ENCODE data around the gene GABRB1.

GABRB1 gene

GRCh38 chr4:47382846-47383360 lies 351.5 kb downstream of the GABRB1 start:
- Histone ChIP-seq H2AFZ (ENCODE audit: low read length) (no peak overlapping the region), H4K20me1 (ENCODE audit: insufficient read depth, low read length, poor library complexity, severe bottlenecking) (no peaks in the 10 kb centered on the region), H3K79me2 (ENCODE audit: insufficient read depth, low read length) (no peaks in the 10 kb centered on the region), H3F3A (ENCODE audit: low read depth) (no peaks in the 10 kb centered on the region), H3K27me3 (ENCODE audit: insufficient read depth, low read length, poor library complexity, severe bottlenecking) (no peaks in the 10 kb centered on the region), H3K9ac (ENCODE audit: low read depth, low read length, poor library complexity, severe bottlenecking) (no peak overlapping the region), H3K9me3 (ENCODE audit: insufficient read depth, low read depth, low read length) (no peaks in the 10 kb centered on the region), H3K4me1 (ENCODE audit: insufficient read depth, low read length, poor library complexity, severe bottlenecking) (no peaks in the 10 kb centered on the region), H3K4me3 (ENCODE audit: low read length, poor library complexity, severe bottlenecking) (no peak overlapping the region), H3K36me3 (ENCODE audit: insufficient read depth, low read length) (no peaks in the 10 kb centered on the region), H3K4me2 (ENCODE audit: low read depth, low read length, poor library complexity, severe bottlenecking) (no peak overlapping the region), H3K9me2 (replicated peaks; ENCODE audit: low read depth, low read length) (no peaks in the 10 kb centered on the region)
- TF ChIP-seq CTCF (conservative IDR thresholded peaks at IDR 0.05; ENCODE audit: low read length) (no peak), EZH2phosphoT487 (IDR thresholded peaks at IDR 0.05; ENCODE audit: borderline replicate concordance) (no peak)

GRCh38 chr4:47383829-47384427 lies 352.6 kb downstream of the GABRB1 start:
- Histone ChIP-seq H3K9me3 (ENCODE audit: insufficient read depth, low read depth, low read length) (no peaks in the 10 kb centered on the region), H4K20me1 (ENCODE audit: insufficient read depth, low read length, poor library complexity, severe bottlenecking) (no peaks in the 10 kb centered on the region), H3K9me2 (replicated peaks; ENCODE audit: low read depth, low read length) (no peaks in the 10 kb centered on the region), H2AFZ (ENCODE audit: low read length) (no peak overlapping the region), H3K4me2 (ENCODE audit: low read depth, low read length, poor library complexity, severe bottlenecking) (no peak overlapping the region), H3F3A (ENCODE audit: low read depth) (no peaks in the 10 kb centered on the region), H3K9ac (ENCODE audit: low read depth, low read length, poor library complexity, severe bottlenecking) (no peak overlapping the region), H3K4me3 (ENCODE audit: low read length, poor library complexity, severe bottlenecking) (no peak overlapping the region), H3K79me2 (ENCODE audit: insufficient read depth, low read length) (no peaks in the 10 kb centered on the region), H3K36me3 (ENCODE audit: insufficient read depth, low read length) (no peaks in the 10 kb centered on the region), H3K27me3 (ENCODE audit: insufficient read depth, low read length, poor library complexity, severe bottlenecking) (no peaks in the 10 kb centered on the region), H3K4me1 (ENCODE audit: insufficient read depth, low read length, poor library complexity, severe bottlenecking) (no peaks in the 10 kb centered on the region)
- no peak for TF ChIP-seq EZH2phosphoT487 (IDR thresholded peaks at IDR 0.05; ENCODE audit: borderline replicate concordance)
- TF ChIP-seq CTCF (conservative IDR thresholded peaks at IDR 0.05; ENCODE audit: low read length), result peak; percentile 71

- no peak overlapping the region for H2AFZ ChIP-seq (ENCODE audit: low read length)
- H4K20me1 ChIP-seq (ENCODE audit: insufficient read depth, low read length, poor library complexity, severe bottlenecking), result no peaks in the 10 kb centered on the region
- no peak overlapping the region for H3K9ac ChIP-seq (ENCODE audit: low read depth, low read length, poor library complexity, severe bottlenecking)
- no peak overlapping the region for H3K4me2 ChIP-seq (ENCODE audit: low read depth, low read length, poor library complexity, severe bottlenecking)
- no peak overlapping the region for H3K4me3 ChIP-seq (ENCODE audit: low read length, poor library complexity, severe bottlenecking)
- H3K36me3 ChIP-seq (ENCODE audit: insufficient read depth, low read length), result no peaks in the 10 kb centered on the region
- H3K79me2 ChIP-seq (ENCODE audit: insufficient read depth, low read length), result no peaks in the 10 kb centered on the region
- H3F3A ChIP-seq (ENCODE audit: low read depth), result no peaks in the 10 kb centered on the region
- peaks cover 9% of the 10 kb centered on the region for H3K4me1 ChIP-seq (ENCODE audit: insufficient read depth, low read length, poor library complexity, severe bottlenecking)
- no peak for TF ChIP-seq CTCF (conservative IDR thresholded peaks at IDR 0.05; ENCODE audit: low read length)
- no peak for TF ChIP-seq EZH2phosphoT487 (IDR thresholded peaks at IDR 0.05; ENCODE audit: borderline replicate concordance)
- H3K9me2 ChIP-seq (replicated peaks; ENCODE audit: low read depth, low read length), result no peaks in the 10 kb centered on the region
- no peaks in the 10 kb centered on the region for H3K9me3 ChIP-seq (ENCODE audit: insufficient read depth, low read depth, low read length)
- H3K27me3 ChIP-seq (ENCODE audit: insufficient read depth, low read length, poor library complexity, severe bottlenecking), result no peaks in the 10 kb centered on the region
Observed at GRCh38 chr4:47386146-47386545, 354.8 kb downstream of the GABRB1 start.

Measured in Loucy (cell line).